OCI-LY7 (cell line): ENCODE measurements around the gene CPNE9.

ENCODE experiments used
- CTCF ChIP-seq: fragments of 200-600 bp; sonication (generic); conservative IDR thresholded peaks from 2 replicates; pipeline ENCODE4 v1.5.1; 2014; ENCODE audit warnings: mild to moderate bottlenecking, antibody characterized with exemption, low read length, moderate library complexity, mixed read lengths
- EZH2phosphoT487 ChIP-seq: fragments of 200-600 bp; sonication (generic); IDR thresholded peaks from 2 replicates; pipeline ENCODE4 v1.6.1; 2018; ENCODE audit warnings: low read depth, borderline replicate concordance, mild to moderate bottlenecking, mixed run types, antibody characterized with exemption, low read length, moderate library complexity, mixed read lengths

GRCh38 chr3:9679476-9680080 lies 24.1 kb upstream of the CPNE9 start:
- TF ChIP-seq CTCF (no peak), EZH2phosphoT487 (no peak)
